ENCODE results near the gene EPM2AIP1. TPM values are rescaled to one million over a fixed set of nuclear protein-coding genes. Genes with fewer than 3 reads are reported as not detected.

The EPM2AIP1 gene
- total RNA-seq, 1 experiment from 2014 or later: 12.2 TPM

GRCh38 chr3:36969540-36970432 lies 23.1 kb downstream of the EPM2AIP1 start:
- Mint-ChIP-seq H3K9me3 (ENCODE audit: unreplicated experiment) (no peaks in the 10 kb centered on the region), H3K27ac (ENCODE audit: unreplicated experiment) (peak overlapping the region; percentile 75), H3K4me3 (ENCODE audit: unreplicated experiment) (peak overlapping the region; percentile 12), H3K4me1 (ENCODE audit: low read depth, unreplicated experiment) (peaks cover 30% of the 10 kb centered on the region), H3K36me3 (ENCODE audit: insufficient read depth, unreplicated experiment) (peaks cover 6% of the 10 kb centered on the region), H3K27me3 (ENCODE audit: insufficient read depth, unreplicated experiment) (no peaks in the 10 kb centered on the region)
- peak; percentile 71 to 87 for DNase-seq
- POLR2A ChIA-PET: interaction anchor here (1.1 kb wide), 1 partner anchor 24 kb away, joined by 6 read pairs; the partner anchor contains the start of genes EPM2AIP1 and MLH1
- CTCF ChIA-PET: interaction anchor here (1.0 to 1.8 kb wide), 2 partner anchors 11 to 17 kb away, joined by 6 to 9 read pairs; no protein-coding TSS in a partner anchor
- no TSS peak for BruUV-seq (replicated peaks)
- H3K36me3 ChIP-seq (ENCODE audit: control insufficient read depth, insufficient read depth, low read length): no peaks in the 10 kb centered on the region
- H3K4me1 ChIP-seq: peaks cover 22% of the 10 kb centered on the region
- intact Hi-C loops (cut with micrococcal nuclease; ENCODE audit: unreplicated experiment): no loop called here
- no peaks in the 10 kb centered on the region for H3K9me3 ChIP-seq
- H3K4me3 ChIP-seq (ENCODE audit: low read depth, low read length): no peak overlapping the region
- TF ChIP-seq CTCF (IDR thresholded peaks at IDR 0.05; ENCODE audit: insufficient read depth in 1 of 2, low read depth in 1 of 2, low read length in 1 of 2, severe bottlenecking in 1 of 2, unreplicated experiment in 1 of 2): no peak
- no peaks in the 10 kb centered on the region for H3K27me3 ChIP-seq (replicated peaks; ENCODE audit: control insufficient read depth, insufficient read depth, low read length)

- no peak for DNase-seq
- H3K4me1 Mint-ChIP-seq (ENCODE audit: low read depth, unreplicated experiment): peaks cover 32% of the 10 kb centered on the region
- Histone ChIP-seq H3K4me1 (peaks cover 23% of the 10 kb centered on the region), H3K4me3 (ENCODE audit: low read depth, low read length) (no peak overlapping the region), H3K27me3 (replicated peaks; ENCODE audit: control insufficient read depth, insufficient read depth, low read length) (no peaks in the 10 kb centered on the region), H3K36me3 (ENCODE audit: control insufficient read depth, insufficient read depth, low read length) (no peaks in the 10 kb centered on the region), H3K9me3 (no peaks in the 10 kb centered on the region)
- CTCF ChIA-PET: interaction anchor here (1.8 kb wide), 1 partner anchor 10 kb away, joined by 9 read pairs; no protein-coding TSS in a partner anchor
- no peaks in the 10 kb centered on the region for H3K27me3 Mint-ChIP-seq (ENCODE audit: insufficient read depth, unreplicated experiment)
- H3K27ac Mint-ChIP-seq (ENCODE audit: unreplicated experiment): peak overlapping the region; percentile 75
- intact Hi-C loops (cut with micrococcal nuclease; ENCODE audit: unreplicated experiment): no loop called here
- no TSS peak for BruUV-seq (replicated peaks)
- TF ChIP-seq CTCF (IDR thresholded peaks at IDR 0.05; ENCODE audit: insufficient read depth in 1 of 2, low read depth in 1 of 2, low read length in 1 of 2, severe bottlenecking in 1 of 2, unreplicated experiment in 1 of 2): no peak
- H3K9me3 Mint-ChIP-seq (ENCODE audit: unreplicated experiment): no peaks in the 10 kb centered on the region
- POLR2A ChIA-PET: no interaction called here
- no peak overlapping the region for H3K4me3 Mint-ChIP-seq (ENCODE audit: unreplicated experiment)
- peaks cover 6% of the 10 kb centered on the region for H3K36me3 Mint-ChIP-seq (ENCODE audit: insufficient read depth, unreplicated experiment)
These were observed 23.8 kb downstream of the EPM2AIP1 start for GRCh38 chr3:36969085-36969484.

- peaks cover 27% of the 10 kb centered on the region for H3K4me1 Mint-ChIP-seq (ENCODE audit: low read depth, unreplicated experiment)
- Histone ChIP-seq H3K4me3 (ENCODE audit: low read depth, low read length) (no peak overlapping the region), H3K9me3 (no peaks in the 10 kb centered on the region), H3K36me3 (ENCODE audit: control insufficient read depth, insufficient read depth, low read length) (no peaks in the 10 kb centered on the region), H3K27me3 (replicated peaks; ENCODE audit: control insufficient read depth, insufficient read depth, low read length) (no peaks in the 10 kb centered on the region), H3K4me1 (peaks cover 23% of the 10 kb centered on the region)
- no peak for TF ChIP-seq CTCF (IDR thresholded peaks at IDR 0.05; ENCODE audit: insufficient read depth in 1 of 2, low read depth in 1 of 2, low read length in 1 of 2, severe bottlenecking in 1 of 2, unreplicated experiment in 1 of 2)
- BruUV-seq (replicated peaks): no TSS peak
- CTCF ChIA-PET: interaction anchor here (0.6 to 0.8 kb wide), 2 partner anchors 28 to 30 kb away, joined by 3 to 4 read pairs; partner anchors contain the start of genes EPM2AIP1 and MLH1
- peak overlapping the region; percentile 72 for H3K27ac Mint-ChIP-seq (ENCODE audit: unreplicated experiment)
- peak; percentile 79 to 80 for DNase-seq
- intact Hi-C loops (cut with micrococcal nuclease; ENCODE audit: unreplicated experiment): loop anchor here (1.0 kb wide), 1 partner anchor 28 kb away; the partner anchor contains the start of genes EPM2AIP1 and MLH1
- POLR2A ChIA-PET: interaction anchor here (1.2 kb wide), 1 partner anchor 27 kb away, joined by 4 read pairs; no protein-coding TSS in a partner anchor
- peak overlapping the region; percentile 51 for H3K4me3 Mint-ChIP-seq (ENCODE audit: unreplicated experiment)
- H3K9me3 Mint-ChIP-seq (ENCODE audit: unreplicated experiment): peaks cover 9% of the 10 kb centered on the region
- peaks cover 6% of the 10 kb centered on the region for H3K36me3 Mint-ChIP-seq (ENCODE audit: insufficient read depth, unreplicated experiment)
- no peaks in the 10 kb centered on the region for H3K27me3 Mint-ChIP-seq (ENCODE audit: insufficient read depth, unreplicated experiment)
These were observed 27.5 kb downstream of the EPM2AIP1 start for GRCh38 chr3:36965440-36965839.
